Fibroblast of mammary gland (primary cell): ENCODE data around the gene AGBL4.

Experiments
- DNase-seq: peaks from one replicate; pipeline ENCODE4 v3.0.0-alpha.2; 2010; ENCODE audit warnings: low read depth
- H3K4me3 ChIP-seq: 2 replicates; pipeline ENCODE4 v1.5.1; 2011; ENCODE audit warnings: low read depth, mild to moderate bottlenecking, low read length, moderate library complexity; ENCODE audit not compliant: control insufficient read depth
- TF ChIP-seq, protein P1 (sequence below): conservative IDR thresholded peaks from 2 replicates; pipeline ENCODE4 v1.5.1; 2011; ENCODE audit warnings: low read depth, low read length, inconsistent platforms; ENCODE audit not compliant: control insufficient read depth, insufficient read depth

AGBL4 gene

DNA sequence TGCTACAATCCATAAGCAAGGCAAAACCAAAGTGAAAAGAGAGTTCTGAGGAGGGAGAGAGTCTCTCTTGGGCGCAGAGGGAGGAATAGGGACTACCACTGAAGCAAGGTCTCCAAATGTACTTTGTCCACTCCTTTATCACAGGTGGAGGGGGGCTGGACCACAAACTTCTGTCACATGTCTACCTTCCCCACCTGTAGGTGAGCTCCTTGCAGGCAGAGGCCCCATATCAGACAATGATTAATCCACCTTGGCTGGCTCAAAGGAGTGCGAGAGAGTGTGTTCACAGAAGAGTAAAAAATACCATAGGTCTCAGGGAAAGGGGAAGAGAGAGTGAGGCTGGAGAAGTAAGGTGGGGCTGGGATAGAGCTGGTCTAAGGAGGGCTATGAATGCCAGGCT is 1251.5 kb downstream of the AGBL4 start:
- DNase-seq = no peak
- no peak overlapping the region for H3K4me3 ChIP-seq
- TF ChIP-seq, protein P1, sequence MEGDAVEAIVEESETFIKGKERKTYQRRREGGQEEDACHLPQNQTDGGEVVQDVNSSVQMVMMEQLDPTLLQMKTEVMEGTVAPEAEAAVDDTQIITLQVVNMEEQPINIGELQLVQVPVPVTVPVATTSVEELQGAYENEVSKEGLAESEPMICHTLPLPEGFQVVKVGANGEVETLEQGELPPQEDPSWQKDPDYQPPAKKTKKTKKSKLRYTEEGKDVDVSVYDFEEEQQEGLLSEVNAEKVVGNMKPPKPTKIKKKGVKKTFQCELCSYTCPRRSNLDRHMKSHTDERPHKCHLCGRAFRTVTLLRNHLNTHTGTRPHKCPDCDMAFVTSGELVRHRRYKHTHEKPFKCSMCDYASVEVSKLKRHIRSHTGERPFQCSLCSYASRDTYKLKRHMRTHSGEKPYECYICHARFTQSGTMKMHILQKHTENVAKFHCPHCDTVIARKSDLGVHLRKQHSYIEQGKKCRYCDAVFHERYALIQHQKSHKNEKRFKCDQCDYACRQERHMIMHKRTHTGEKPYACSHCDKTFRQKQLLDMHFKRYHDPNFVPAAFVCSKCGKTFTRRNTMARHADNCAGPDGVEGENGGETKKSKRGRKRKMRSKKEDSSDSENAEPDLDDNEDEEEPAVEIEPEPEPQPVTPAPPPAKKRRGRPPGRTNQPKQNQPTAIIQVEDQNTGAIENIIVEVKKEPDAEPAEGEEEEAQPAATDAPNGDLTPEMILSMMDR = no peak

DNA sequence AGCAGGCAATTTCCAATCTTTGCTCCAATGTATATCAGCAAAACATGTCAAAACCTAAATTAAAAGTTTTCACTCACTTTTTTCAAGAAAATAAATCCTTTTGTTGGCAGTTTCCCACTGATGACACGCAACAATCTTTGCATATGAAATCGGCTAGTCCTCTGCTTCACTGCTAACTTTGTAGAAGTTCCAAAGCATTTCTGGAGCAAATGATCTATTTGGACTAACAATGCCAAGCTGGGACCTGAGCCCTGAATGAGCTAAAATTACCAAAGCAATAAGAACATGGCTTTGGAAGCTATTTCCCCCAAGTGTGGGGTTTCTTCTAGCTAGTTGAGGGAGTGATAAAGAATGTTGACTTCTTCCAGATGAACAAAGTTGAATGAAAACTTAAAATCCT is 1252.2 kb downstream of the AGBL4 start:
- TF ChIP-seq, protein P1 = no peak
- no peak for DNase-seq
- no peak overlapping the region for H3K4me3 ChIP-seq

DNA sequence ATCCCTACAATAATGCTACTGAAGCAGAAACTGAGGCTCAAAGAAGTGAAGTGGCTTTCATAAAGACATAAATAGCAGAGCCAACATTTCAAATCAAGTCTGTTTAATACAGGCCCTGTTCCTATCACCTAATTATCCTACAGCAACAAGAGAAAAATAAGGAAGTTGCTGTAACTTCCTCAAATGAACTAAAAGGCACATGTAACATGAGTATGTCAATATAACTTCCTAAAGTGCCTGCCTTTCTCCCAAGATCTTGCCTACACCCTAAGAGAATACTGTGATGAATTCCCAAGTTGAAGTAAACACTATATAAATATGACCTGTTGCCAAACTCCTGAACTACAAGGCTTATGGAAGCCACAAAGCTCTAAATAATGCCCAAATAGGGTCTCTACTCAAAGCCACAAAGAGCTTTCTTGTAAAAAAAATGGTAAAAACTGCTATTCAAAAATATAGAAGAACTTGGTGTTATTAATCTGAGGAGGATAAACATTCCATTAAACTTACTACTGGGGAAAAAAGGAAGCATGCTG is 1255.7 kb downstream of the AGBL4 start:
- TF ChIP-seq, protein P1 = no peak
- no peak for DNase-seq
- H3K4me3 ChIP-seq = no peak overlapping the region

DNA sequence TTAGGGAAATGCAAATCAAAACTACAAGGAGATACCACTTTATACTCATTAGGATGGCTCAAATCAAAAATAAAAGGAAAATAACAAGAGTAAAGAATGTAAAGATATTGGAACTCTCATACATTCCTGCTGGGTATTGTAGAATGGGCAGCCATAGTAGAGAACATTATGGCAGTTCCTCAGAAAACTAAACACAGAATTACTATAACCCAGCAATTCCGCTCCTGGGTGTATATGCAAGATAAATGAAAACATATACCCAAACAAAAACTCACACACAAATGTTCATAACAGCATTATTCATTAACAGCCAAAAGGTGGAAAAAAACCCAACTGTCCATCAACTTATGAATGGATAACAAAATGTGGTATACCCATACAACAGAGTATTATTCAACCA is 1258.4 kb downstream of the AGBL4 start:
- DNase-seq = no peak
- no peak overlapping the region for H3K4me3 ChIP-seq
- TF ChIP-seq, protein P1 = no peak

DNA sequence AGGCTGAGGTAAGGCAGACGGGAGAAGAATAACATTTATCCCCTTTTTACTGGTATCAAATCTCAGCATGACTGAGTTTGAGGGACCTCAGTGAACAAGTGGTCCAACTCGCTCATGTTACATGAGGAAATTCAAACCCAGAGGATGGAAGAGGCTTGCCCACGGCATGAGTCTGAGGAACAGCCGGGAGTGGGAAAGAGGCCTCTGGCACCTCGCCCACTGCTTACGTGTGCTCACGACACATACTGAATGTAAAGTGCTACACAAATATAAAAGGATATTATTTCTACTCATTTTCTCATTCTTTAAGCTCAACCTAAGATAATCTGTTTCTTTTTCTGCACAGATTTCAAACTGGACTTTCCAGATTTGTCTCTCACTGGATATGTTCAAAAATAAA is 1261.8 kb downstream of the AGBL4 start:
- TF ChIP-seq, protein P1 = no peak
- H3K4me3 ChIP-seq = no peak overlapping the region
- peak; percentile 62 for DNase-seq

DNA sequence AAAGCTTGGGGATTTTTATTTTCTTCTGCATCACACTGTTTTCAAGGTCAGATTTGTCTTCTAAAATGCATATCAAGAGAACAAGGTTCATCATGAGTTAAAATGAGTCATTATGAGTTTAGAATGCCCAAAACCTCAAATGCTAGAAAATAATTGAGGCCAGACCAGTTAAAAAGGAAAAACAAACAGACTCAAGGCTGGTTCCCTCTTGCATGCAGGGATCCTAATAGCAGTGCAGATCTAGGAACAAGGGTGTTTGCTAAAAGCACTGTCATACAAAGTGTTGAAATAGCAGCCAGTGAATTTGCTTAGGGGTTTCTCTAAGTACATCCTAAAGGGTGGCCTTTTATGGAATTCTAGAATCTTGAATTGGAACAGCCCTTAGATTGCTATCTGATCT is 1262.3 kb downstream of the AGBL4 start:
- TF ChIP-seq, protein P1 = no peak
- H3K4me3 ChIP-seq = no peak overlapping the region
- DNase-seq = peak; percentile 86

DNA sequence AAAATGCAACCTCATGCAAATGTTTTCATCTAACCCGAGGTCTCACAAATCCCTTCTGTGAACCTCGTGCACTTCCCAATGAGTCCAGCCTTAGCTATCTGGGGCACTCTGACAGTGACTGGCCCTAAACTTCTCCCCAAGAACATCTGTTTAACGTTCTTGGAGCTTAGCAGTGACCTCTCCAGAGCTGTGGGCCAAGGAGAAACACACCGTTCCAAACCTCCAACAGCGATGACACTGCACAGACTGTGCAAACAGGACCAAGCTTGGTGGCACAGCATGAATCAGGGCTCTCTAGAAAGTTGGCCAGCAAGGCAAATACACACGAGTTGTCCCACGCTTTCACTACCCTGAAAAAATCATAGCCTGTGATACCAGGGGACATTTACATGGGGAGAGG is 1262.9 kb downstream of the AGBL4 start:
- TF ChIP-seq, protein P1 = no peak
- no peak overlapping the region for H3K4me3 ChIP-seq
- peak; percentile 52 for DNase-seq
